ENCODE results near the gene DCP1B.

The DCP1B gene

DNA sequence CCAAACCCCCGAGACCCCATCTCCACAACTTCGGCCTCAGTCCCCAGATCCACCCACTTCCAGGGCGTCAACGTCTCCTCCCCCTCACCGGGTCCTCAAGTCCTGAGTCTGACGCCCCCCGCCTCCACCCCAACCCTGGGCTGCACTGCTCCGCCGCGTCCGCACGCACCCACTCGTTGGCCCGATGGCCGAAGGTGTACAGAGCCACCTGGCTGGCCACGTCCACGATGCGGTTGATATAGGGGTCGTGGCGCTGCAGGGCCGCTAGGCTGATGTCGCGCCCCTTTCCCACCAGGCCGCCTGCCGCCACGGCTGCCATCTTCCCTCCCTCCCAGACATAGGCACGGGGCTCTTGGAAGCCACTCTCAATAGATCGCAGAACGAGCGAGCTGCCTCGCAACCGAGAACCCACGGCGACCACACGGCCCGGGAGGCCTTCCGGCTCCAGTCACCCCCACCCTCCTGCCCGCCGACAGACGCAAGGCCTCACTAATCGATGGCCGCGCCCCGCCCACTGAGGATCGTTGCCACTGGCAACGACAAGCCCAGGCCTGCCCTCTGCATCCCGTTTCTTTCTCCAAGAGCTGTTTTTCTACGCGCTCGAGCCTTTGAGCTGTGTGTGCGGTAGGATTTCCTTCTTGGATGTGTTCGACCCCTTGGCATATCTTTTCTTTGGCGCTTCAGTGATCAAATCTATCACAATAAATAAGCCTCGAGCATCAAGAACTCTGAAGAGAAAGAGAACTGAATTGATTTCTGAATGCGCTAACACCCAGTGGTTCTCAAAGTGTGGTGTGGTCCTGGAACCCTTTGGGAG is at the start of gene DCP1B:
DCP1B (minus strand) TSS at position 345 of the 817 bp plus-strand sequence; CDS start at position 319, 26 bp downstream.
- DNase-seq = peak; percentile 78 to 91 (median 87)

DNA sequence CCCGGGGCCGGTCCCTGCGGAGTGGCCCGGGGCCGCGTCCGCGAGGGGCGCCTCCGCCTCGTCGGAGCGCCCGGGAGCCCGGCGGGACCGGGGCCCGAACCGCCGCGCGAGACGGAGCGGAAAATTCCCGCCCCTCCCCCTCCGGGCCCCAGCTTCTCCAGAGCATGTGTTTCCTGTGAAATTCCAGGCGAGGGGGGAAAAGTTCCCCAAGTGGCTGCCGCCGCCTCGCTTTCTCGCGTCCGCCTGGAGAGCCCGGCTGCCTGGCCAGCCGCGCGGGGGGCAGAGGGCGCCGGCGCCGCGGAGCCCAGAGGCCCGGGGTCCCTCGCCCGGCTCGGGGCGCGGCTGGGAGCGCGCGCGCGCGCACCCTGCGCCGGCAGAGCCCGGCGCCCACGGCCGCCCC is 49.4 kb upstream of the DCP1B start:
- DNase-seq = no peak

DNA sequence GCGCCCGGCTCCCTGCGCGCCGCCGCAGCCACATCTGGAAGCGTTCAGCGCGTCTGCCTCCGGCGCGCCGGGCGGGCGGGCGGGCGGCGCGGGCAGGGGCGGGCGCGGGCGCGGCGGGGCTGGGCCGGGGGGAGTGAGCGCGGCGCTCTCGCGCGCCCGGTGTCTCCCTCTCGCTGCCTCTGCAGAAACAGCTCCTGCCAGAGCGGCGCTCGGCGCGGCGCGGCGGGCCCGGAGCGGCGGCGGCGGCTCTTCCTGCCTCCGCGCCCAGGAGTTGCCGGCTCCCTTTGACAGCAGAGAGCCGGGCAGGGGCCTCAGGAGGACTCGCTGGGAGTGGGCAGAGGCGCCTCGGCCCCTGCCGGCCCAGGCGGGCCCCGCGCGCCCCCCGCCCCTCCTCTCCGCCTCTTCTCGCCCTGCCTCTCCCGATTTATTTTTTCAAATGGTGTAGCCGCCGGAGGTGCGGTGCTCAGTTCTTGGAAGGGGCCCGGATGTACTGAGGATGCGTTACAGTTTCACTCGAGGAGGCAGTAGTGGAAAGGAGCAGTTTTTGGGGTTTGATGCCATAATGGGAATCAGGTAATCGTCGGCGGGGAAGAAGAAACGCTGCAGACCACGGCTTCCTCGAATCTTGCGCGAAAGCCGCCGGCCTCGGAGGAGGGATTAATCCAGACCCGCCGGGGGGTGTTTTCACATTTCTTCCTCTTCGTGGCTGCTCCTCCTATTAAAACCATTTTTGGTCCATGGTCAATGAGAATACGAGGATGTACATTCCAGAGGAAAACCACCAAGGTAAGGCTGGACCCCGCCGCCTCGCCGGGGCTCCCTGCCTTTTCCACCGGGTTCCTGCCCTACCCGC is 48.8 kb upstream of the DCP1B start, which contains the start of gene CACNA1C:
CACNA1C (plus strand) TSS at position 162 of the 853 bp plus-strand sequence; CDS start at position 738, 576 bp downstream.
- peak in 3 of 6 experiments; percentile 7 to 37 (median 34) for DNase-seq

DNA sequence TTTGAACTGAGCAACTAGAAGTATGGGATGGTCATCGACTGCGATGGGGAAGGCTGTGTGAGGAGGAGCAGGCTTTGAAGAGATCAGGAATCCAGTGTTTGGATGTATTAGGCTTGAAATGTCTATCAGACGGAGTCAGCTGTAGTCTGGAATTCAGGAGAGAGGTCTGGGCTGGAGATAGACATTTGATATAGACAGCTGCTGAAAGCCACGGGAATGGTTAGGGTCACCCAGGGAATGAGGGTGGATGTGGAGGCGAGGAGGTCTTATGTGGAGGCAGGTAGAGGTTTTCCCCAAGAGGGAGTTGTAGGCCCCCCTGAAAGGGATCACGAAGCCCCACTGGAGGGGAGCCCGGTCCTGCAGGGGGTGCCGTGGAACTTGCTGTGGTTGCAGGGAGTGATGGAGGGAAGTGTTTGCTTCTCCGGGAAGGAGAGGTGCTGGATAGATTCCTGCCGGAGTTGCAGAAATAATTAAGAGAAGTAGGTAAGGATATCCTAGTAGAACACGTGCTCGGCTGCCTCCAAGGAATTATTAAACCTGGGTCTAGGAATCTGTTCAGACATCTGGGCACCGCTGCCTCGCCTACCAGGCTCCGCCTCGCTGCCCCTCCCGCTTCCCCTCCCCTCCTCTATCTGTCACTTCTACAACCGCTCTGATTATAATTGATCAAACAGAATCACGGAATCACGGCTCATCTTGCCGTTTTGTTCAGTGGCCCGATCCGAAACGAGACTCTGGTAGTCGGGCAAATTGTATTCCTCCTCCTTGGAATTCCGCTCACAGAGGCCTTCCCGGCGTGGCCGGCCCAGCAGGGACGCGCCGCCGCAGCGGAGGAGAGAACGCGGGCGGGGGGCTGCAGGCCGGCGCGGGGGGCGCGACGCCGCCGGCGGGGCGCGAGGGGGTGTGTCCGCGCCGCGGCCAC is 47.7 kb upstream of the DCP1B start:
- no peak for DNase-seq

DNA sequence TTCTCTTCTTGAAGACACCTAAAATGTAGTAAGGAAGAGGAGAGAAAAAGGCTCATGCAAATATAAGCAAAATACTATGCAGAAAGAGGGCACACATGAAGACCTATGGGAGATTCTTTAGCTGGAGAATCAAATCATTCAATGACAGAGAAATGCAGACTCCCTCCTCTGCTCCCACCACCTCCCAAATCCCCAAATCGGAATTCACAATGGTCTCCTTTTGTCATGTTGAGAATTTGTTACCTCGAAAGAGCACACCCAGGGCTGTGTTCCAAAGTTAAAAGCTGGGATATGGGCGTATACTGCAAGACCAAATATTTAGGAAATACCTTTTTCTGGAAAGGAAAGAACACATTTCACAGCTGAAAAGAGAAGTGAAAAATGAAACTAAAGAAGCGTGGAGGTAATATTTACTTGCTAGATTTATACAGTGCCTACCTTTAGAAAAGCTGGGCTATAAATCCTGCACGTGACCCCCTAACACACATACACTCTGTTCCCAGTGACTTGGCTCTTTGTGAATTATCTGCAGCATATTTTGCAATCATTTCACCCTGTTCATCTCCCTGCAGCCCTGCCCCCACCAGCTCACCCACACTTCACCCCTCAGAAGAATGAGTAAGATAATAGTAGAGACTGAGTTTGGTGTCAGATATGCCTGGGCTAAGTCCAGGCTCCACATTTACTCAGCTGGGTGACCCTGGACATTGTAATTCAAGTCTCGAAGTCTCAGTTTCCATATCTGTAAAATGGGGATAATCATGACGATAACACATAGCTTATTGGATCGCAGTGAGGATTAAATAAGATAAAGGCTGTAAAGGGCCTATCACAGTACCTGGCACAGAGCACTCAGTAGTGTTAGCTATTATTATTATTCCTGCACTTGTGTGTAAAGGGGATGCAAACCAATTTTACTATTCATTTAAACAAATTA is 45.6 kb upstream of the DCP1B start:
- no peak for DNase-seq

GRCh38 chr12:2047752-2048151 is 43.5 kb upstream of the DCP1B start:
- DNase-seq = no peak

DNA sequence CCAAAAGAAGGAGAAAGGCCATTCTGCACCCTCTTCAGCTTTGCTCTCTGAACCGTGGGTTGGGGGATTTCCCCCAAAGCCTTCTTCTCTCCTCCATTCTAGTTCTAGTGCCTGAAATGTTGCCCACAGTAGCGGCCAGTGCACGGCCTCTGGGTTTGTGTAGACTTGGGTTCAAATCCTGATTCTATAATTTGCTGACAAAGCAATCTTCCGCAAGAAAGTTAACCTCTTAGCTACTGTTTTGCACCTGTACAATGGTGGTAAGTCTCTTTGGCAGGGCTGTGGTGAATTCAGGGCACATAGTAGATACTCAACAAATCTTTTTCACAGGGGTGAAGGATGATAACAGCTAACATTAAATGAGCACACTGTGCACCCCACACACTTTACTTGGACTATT is 42.7 kb upstream of the DCP1B start:
- DNase-seq = no peak

DNA sequence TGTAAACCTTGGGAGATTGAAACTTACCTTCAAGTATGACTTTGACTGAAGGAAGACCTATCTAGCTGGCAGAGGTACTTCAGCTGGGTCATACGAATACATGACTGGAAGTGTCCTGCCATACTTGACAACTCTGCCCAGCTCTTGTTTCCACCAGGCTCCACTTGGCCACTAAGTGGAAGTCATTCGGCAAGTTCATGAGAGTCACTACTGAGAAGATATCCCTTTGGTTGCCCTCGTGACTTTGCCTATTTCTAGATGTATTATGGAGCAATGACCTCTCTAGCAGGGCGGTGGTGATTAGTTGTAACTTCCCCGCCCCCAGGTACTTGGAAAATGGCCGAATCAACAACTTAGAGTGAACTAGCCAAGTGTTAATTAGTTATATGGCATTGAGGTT is 39.9 kb upstream of the DCP1B start:
- DNase-seq = no peak

- no peak for DNase-seq
Measured at GRCh38 chr12:2043054-2043453, 38.8 kb upstream of the DCP1B start.

- no peak for DNase-seq
Measured at GRCh38 chr12:2039034-2039433, 34.8 kb upstream of the DCP1B start.

DNA sequence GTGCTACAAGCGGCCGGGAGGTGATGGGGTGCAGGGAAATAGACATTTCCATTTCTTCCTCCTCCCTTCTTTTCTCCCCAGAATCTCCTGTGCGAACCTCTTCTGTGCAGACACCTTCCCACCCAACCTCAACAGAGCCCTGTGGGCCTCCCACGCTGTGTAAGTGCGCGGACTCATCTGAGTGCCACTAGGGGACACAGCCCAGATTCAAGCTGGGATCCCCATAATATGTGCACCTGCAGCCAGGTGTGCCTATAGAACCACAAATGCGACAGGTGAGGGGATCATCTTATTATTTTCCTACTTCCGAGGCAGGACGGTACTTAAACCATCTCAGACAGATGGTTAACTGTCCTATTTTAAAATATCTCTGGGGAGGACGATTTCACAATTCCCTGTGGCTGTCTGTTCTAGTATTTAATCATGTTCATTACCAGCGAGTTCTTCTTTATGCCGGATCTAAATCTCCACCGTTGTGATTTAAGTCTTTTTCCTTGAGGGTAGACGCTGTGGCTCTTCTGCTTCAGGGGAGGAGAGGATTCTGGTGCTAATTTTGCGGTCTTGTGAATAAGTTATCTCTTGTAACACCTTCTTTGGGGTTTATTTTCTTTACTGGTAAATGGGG is 31.3 kb upstream of the DCP1B start:
- DNase-seq = no peak

DNA sequence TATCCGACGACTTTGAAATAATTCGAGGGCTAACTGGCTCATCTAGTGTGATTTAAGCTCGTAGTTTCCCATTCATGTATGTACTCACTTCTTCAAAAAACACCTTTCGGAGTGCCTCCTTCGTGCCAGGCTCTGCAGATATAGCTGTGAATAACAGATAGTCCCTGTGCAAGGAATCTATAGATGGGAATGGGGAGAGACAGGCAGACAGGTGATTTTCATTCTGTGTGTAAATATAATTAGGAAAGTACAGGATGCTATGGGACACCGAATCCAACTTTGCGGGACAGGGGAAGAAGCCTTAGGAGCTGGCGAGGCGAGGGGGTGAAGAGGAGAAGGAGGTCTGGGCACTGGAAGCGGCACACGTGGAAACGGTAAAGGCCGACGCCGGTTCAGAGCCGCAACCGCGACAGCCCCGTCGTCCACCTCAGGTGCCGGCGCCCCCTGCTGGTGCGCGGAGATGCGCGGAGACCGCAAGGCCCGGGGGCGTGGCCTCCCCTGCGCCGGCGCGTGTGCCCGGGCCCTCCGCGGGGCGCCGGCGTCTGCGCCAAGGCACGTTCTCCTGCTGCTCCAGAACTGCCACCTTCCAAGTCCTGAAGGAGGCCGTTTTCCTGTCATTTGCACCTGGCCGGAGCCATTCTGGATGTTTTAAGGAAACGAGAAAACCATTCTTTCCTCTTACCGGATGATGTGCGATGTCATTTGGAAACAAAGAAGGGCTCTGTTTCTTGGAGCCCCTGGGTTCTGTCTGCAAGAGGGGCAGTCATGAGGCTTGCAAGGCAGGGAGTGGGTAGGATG is 30.6 kb upstream of the DCP1B start:
- DNase-seq = peak; percentile 62 to 81 (median 72)

- no peak for DNase-seq
Measured at GRCh38 chr12:2032506-2032905, 28.2 kb upstream of the DCP1B start.

DNA sequence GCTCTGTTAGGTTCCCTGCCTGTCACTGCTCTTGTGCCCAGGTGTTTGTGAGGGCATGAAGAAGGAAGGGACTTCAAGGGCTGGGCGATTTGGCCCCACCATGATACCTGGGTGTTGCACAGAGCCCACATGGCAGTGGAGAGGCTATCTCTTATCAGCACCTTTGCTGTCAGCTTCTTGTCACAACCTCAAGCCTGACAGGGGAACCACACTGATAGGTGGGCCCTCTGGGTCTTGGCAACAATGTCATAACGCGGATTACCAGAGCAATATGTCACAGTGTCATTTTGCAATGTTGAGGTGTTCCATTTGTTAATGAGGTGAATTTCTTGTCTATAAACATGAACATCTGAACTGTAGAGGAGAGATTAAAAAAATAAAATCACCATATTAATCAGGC is 25.6 kb upstream of the DCP1B start:
- no peak for DNase-seq

GRCh38 chr12:2027351-2027750 is 23.1 kb upstream of the DCP1B start:
- no peak for DNase-seq

DNA sequence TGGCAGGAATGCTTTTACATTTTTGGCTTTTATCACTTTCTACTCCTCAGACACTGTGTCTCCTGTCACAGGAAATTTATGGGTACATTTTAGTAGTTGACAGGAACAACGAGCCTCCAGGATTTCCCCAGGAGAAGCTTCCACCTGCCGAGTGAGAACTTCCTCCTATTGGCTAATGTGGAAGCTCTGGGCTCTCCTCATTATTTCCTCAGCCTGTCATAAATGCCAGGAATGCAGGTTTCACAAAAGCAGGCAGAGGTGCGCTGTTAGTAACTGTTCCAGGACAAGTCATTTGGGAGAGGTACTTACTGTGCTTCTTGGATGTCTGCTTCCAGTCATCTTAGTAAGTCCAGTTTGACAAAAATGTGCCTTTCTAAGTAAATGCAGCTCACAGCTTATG is 19.1 kb upstream of the DCP1B start:
- DNase-seq = no peak

DNA sequence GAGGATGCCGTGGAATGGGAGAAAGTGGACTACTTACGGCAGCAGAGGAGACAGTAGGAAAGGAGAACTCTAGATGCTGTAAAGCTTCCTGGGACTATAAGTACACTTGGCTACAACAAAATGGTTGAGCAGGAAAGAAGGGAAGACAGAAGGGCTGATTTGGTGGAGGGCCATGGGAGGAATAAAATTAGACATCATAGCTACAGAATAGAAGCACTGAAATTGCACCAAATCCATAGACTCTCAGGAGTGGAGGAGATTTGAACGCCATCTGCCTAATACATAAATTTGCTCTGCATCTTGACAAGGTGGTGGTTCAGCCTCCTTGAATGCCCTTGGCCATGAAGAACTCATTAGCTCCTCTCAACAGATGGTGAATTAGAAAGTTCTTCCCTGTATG is 16.3 kb upstream of the DCP1B start:
- DNase-seq = no peak

GRCh38 chr12:2019126-2019525 is 14.9 kb upstream of the DCP1B start:
- DNase-seq = no peak

DNA sequence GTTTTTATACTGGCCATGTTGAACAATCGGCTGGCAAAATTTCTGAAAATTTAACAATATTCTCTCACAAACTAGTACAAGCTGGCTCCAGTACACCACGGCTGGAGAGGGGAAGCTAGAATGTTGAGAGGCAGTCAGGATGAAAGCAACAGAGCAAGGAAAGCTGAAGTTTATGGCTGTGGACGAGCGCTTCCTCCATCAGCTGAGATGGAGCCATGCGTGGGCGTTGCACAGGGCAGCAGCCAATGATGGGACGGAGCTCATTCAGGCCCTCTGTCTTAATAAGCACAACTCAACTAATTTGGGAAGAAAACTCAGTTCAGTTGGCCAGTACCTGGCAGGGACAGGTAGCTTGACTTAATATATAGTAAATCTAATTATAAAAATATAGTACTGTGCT is 14.1 kb upstream of the DCP1B start:
- DNase-seq = no peak

Measured in stimulated activated naive CD4-positive, alpha-beta T cell (primary cell).